Measurements from ENCODE around the gene UNK.
"Not testable (repeated sequence)": the region's sequence is repeated elsewhere in the genome, so short reads cannot be mapped to it uniquely, and the experiment has no call there.

UNK gene

DNA sequence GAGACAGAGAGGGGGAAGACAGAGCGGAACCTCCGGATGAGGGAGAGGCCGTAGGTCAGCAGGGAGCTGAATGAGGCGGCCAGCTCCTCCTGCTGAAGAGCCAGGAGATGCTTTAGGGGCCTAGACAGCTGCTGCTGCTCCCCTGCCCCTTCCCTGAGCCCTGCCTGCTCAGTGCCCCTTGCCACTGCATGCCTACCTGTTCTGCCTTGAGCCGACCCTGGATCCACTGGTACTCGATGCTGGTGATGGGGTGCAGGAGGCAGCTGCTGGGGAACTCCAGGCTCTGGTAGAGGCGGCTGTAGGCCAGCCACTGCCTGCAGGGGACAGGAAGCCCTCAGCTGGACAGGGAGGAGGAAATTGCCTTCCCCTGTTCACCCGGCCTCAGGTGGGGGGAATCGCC lies 52.0 kb downstream of the UNK start:
- DNase-seq (ENCODE audit: low read depth): no peak

DNA sequence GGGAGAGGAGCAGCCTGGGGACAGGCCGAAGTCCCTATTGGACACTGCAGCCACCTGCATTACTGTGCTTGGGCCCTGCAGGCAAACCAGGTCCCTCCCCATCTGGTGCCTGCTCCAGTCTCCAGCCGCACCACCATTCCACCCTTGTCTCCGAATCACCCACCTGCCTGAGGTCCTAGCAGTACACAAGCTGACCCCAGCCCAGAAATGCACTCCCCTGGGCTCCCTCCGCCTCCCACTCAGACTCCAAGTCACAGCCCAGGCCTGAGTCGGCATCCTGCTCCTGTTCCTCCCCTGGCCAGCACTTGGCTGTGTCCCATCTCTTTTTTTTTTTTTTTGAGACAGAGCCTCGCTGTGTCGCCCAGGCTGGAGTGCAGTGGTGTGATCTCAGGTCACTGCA lies 53.3 kb downstream of the UNK start:
- no peak for DNase-seq (ENCODE audit: low read depth)

GRCh38 chr17:75838410-75838809 lies 53.8 kb downstream of the UNK start:
- DNase-seq (ENCODE audit: low read depth): no peak

- DNase-seq (ENCODE audit: low read depth): no peak
These were observed 55.6 kb downstream of the UNK start for GRCh38 chr17:75839942-75840798.

DNA sequence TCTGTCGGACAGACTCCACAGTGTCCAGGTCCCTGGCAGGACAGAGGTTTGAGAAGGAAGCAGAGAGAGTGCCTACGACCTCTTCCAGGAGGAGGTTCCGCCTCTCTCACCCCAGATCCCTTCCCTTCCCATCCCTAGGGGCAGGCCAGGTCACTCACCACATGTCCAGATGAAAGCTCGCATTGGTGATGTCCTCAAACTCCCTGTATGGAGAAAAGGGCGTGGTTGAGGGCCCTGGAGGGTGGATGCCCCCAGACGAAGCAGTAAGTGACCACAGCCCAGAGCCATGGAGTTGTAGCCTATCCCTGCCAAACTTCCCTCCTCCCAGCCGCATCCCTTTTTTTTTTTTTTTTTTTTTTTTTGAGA lies 56.2 kb downstream of the UNK start:
- no peak for DNase-seq (ENCODE audit: low read depth)

DNA sequence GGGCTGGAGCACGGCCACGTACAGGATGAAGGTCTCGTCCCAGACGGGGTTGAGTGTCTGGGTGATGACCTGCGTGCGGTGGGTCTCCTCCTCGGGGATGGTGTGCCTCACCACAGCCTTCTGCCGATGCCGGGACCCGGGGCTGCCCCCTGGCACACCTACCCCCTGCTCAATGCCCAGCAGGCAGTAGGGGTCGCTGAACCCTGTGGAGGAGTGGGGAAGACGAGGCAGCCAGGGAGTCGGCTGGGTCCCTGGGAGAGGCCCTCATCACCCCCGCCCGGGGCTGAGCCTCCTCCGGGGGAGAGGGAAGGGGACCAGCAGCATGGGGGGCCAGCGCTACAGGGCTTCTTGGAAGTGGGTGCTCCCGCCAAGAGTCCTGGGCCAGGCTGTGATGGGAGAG lies 57.8 kb downstream of the UNK start:
- DNase-seq (ENCODE audit: low read depth): no peak

DNA sequence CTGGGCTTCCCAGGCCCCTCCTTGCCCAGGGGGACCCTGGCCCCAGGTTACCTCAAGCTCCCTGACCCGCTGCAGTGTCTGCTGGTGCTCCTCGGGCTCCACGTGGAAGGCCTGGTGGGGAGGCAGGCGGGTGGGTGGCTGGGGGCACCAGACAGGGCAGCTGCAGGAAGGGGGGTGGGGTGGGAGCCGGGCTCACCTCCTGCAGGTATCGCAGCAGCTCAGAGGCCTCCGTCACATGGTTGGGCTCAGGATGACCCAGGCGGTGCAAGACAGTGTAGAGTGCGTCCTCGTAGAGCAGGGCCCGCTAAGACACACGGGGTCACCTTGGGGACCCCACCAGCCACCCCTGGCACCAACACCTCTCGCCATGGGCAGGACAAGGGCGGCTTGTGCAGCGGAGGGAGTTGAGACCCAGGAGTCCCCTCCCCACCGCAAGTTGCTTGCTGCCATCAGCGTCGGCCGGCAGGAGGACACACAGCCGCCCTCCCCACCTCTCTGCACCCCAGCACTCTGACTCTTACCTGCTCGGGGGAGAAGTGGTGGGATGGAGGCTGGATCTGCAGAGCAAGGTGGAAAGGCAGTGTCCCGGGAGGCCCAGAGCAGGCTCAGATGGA lies 58.5 kb downstream of the UNK start:
- no peak for DNase-seq (ENCODE audit: low read depth)

DNA sequence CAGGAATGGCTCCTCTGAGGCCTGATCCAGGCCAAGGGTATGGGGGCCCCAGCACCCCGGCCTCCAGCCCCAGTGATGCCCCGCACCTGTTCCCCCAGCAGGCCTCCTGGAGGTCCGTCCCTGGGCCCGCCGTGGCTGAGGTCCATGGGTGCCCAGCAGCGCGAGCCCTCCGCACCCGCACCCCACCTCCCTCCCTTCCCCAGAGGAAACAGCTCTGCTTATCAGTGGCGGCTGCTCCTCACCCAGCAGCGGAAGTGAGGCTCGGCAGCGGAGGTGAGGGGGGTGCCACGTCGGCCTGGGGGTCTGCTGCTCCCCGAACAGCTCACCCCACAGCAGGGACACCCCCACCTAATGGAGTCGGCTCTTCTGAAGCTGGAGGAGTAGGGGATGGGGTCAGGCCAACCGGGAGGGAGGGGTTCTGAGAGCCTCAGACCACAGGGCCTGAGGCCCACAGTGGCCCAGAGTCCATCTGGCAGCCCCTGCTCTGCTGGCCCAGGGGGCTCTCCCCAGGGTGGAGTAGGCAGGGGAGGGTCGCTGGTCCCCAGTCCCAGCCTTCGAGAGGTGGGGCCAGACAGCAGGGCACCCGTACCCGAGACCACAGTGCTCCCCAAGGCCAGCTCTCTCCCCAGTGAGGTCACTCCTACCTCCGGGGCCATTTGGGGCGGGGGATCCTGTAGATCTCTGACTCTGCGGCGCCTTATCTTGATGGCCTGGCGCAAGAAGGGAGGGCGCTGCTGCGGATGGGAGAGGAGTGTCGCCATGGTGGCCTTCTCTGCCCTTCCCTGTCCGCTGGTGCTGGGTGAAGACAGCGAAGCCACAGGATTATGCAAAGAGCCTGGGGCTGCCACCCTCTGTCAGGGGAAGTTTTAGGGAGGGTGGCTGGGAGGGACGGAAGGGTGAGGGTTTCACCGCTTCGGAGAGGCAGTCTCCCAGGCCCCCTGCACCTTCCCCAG lies 59.2 kb downstream of the UNK start, which contains the start of gene UNC13D:
TSS of gene UNC13D (minus strand) at position 828 of the 953 bp plus-strand sequence. CDS start at position 761, 67 bp downstream.
- peak; percentile 50 for DNase-seq (ENCODE audit: low read depth)

DNA sequence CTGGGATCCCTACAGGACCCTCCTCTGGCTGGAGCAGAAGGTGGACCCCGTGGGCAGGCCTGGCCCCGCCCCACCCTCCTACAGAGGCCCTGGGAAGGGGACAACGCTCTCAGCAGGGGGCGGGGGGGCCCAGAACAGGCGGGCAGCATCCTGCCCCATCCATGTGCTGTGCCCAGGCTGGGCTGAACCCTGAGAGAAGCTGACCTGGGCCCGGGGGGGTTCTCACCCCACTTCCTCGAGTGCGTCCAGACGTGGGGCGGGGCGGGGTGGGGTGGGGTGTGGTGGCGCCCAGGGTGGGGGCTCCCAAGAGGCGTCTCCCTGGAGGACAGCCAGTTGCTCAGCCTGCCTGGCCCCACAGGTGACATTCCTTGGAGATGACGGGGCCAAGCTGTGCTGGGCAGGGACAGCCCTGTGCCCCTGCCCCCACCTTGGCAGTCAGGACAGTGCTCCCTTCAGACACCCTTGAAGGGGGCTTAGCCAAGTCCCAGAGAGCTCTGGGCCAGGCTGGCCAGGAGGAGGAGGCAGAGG lies 60.0 kb downstream of the UNK start:
- DNase-seq (ENCODE audit: low read depth): no peak

DNA sequence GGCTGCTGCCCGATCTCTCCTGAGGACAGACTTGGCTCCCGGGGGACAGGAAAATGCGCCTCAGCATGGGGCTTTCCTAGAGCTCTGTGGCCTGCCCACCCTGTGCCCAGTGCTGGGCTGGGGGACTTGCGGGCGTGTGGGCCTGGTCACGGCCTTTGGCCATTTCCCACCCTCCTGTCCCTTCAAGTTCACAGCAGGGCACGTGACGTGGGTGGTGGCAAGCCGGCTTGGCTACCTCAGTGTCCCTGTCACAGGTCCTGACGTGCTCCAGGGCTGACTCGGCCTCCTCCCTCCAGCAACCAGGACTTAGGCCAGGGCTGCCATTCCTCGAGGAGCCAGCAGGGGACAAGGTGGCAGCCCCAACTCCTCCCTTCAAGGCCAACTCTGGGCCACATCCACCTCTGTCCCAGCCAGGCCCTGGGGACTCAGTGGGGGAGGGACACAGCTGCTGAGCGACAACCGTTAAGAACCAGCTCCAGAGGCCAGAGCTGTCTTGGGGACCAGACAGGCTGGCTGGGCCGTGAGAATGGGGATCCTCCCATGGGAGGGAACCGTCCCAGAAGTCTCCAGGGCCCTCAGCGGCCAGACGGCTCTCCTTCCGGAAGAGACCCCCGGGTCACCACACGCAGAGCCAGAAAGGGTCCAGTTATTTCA lies 60.6 kb downstream of the UNK start:
- DNase-seq (ENCODE audit: low read depth): peak; percentile 41

GRCh38 chr17:75845933-75846691 lies 61.5 kb downstream of the UNK start:
- no peak for DNase-seq (ENCODE audit: low read depth)

GRCh38 chr17:75846692-75847613 lies 62.3 kb downstream of the UNK start:
- DNase-seq (ENCODE audit: low read depth): no peak

DNA sequence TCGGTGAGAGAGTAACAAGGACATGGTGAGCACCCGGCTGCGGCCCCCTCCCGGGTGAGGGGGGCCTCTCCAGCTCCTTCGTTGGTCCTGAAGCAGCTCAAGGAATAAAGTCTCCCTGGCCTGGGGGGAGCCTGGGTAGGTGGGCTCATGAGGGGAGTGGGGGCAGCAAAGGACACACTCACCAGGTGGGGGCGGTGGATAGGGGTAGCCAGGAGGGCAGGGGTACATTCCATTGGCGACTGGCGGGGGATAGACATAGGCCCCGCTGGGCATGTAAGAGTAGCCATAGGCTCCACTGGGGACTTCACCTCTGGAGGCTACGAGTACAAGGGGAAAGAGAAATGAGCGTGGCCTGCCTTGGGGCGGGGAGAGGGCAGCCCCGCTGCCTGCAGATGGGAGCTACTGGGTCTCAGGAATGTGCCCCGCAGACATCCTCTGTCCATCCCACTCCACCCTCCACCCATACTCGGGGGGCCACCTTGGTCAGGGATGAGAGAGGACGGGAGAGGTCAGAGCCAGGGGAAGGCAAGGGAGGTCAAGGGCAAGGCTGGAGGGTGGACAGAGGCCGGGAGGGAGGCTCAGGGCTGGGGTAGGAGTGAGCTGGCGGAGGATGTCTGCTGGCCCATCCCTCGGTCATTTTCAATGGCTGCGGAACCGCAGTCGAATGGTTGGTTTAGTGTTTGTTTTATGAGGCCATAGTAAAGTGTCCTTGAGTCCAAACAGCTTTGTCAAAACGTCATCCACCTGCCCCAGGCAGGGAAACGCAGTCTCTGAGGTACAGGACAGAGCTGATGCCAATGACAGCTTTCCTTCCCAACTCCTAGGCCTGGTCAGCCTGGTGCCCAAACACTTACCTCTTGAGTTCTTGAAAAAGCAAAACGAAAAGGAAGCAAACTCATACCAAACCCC lies 63.3 kb downstream of the UNK start:
- DNase-seq (ENCODE audit: low read depth): no peak

DNA sequence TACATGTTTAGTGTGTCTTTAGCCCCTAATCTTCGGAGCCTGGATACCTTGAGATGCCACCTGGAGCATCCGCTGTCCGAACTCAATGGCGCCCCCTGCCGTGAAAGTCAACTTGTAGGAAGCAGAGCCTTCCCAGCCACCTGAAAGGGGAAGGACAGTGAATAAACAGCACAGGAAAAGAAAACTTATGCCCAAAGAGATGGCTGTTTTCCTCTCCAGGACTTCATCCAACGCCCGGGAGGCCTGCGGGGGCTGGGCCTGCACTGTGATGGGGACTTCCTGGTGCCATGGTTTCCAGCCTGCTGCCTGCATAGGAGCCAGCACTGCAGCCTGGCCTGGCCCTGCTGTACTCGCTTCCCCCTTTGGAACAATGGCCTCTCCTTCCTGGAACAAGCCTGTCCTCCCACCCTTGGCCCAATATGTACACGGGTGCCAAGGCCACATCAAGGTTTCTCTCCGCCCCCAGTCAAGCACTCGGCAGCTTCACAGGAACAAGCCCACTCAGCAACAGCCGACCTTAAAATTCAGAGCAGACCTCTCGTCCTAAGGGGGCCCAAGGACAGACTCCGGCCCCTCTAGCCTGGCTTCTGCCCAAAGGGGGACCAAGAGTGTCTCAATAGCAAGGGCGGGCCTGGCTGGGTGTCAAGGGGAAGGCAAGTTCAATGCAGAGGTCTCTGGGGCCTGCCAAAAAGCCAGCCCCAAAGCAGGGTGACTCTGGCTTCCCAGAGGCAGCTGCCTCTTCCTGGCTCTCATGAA lies 64.1 kb downstream of the UNK start:
- DNase-seq (ENCODE audit: low read depth): peak; percentile 76

DNA sequence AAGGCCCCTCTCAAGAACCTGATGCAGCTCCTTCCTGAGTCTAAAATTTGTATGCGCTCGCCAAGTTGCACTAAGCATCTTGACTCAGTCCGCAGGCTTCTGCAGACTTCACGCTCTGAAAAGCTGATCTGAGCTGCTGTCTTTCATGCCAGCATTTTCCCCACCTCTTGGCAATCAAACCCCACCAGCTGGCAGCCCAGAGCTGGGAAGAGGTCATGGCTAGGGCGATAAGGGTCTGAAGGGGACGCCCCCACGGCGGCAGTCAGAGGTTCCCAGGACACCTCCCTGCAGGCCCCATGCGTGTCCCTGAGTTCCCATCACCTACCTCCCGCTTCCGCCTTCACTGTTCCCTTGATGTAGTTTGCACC lies 64.7 kb downstream of the UNK start:
- no peak for DNase-seq (ENCODE audit: low read depth)

DNA sequence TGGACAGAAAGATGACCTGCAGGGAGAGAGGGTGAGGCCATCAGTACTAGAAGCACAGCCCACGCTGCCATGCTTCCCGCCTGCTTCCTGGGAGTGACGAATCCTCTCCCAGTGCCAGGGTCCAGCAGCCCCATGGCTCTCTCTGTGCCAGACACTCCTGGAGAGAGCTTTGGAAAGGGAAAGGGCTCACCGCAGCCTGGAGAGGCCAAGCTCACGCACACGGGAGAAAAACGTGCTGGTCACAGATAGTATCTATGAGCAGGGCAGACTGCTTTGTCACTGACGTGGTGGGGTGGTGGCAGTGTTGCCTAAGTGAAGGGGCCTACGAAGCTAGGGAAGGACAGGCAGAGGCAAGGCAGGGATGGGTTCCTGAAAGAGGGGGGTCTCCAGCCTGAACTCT lies 65.1 kb downstream of the UNK start:
- no peak for DNase-seq (ENCODE audit: low read depth)

- DNase-seq (ENCODE audit: low read depth): no peak
These were observed 66.5 kb downstream of the UNK start for GRCh38 chr17:75850928-75851692.

GRCh38 chr17:75851693-75851991 lies 67.0 kb downstream of the UNK start:
- DNase-seq (ENCODE audit: low read depth): not testable (repeated sequence)

All from stimulated activated CD8-positive, alpha-beta memory T cell treated with anti-CD3 and anti-CD28 coated beads, Interleukin-4, amount 100 ng/mL, for 24 hours (primary cell).